OCI-LY7 (cell line): ENCODE results near the gene SYT2. TPM values are rescaled to one million over a fixed set of nuclear protein-coding genes. Genes with fewer than 3 reads are reported as not detected.

Source experiments
- BruUV-seq: library from RNA; stranded (reverse); fragments of 400-500 nt; replicated peaks from 2 replicates; lab custom pipeline; 2021; lab: Mats Ljungman, UMichigan
- CTCF ChIA-PET: fragments of 300-600 bp; sonication (Branson Sonifier 250); formaldehyde crosslinking; loops from one replicate; lab custom pipeline; 2022; ENCODE audit warnings: antibody characterized with exemption; ENCODE audit not compliant: unreplicated experiment; lab: Charles Lee
- POLR2A ChIA-PET: fragments of 300-600 bp; sonication (Branson Sonifier 250); formaldehyde crosslinking; loops from one replicate; lab custom pipeline; 2022; ENCODE audit warnings: antibody characterized with exemption; lab: Charles Lee
- DNase-seq: peaks from one replicate; pipeline ENCODE4 v3.0.0-alpha.2; 2015; ENCODE audit warnings: low spot score
- H2AFZ ChIP-seq: fragments of 200-600 bp; sonication (generic), shearing (Covaris generic); 2 replicates; pipeline ENCODE4 v1.6.1; 2014; ENCODE audit warnings: mild to moderate bottlenecking, antibody characterized with exemption, low read length, moderate library complexity
- H3K27ac ChIP-seq: fragments of 200-600 bp; sonication (generic); 2 replicates; pipeline ENCODE4 v1.5.1; 2014; ENCODE audit warnings: mixed run types, low read depth, mild to moderate bottlenecking, moderate library complexity, low read length, inconsistent platforms; ENCODE audit not compliant: poor library complexity, severe bottlenecking
- H3K36me3 ChIP-seq: fragments of 200-600 bp; sonication (generic); 2 replicates; pipeline ENCODE4 v1.6.1; 2014; ENCODE audit warnings: mild to moderate bottlenecking, antibody characterized with exemption, low read length, moderate library complexity, mixed read lengths; ENCODE audit not compliant: insufficient read depth
- H3K4me1 ChIP-seq: fragments of 200-600 bp; sonication (generic); 2 replicates; pipeline ENCODE4 v1.5.1; 2014; ENCODE audit warnings: mild to moderate bottlenecking, low read length; ENCODE audit not compliant: insufficient read depth, poor library complexity, severe bottlenecking
- H3K4me2 ChIP-seq: fragments of 200-600 bp; sonication (generic); 2 replicates; pipeline ENCODE4 v1.6.1; 2014; ENCODE audit warnings: mild to moderate bottlenecking, low read length
- H3K4me3 ChIP-seq: fragments of 200-600 bp; sonication (generic); 2 replicates; pipeline ENCODE4 v1.5.1; 2014; ENCODE audit warnings: mild to moderate bottlenecking, low read depth, low read length; ENCODE audit not compliant: poor library complexity, severe bottlenecking
- H3K79me2 ChIP-seq: fragments of 200-600 bp; sonication (generic); 2 replicates; pipeline ENCODE4 v1.6.1; 2016; ENCODE audit warnings: low read depth, mild to moderate bottlenecking, low read length, moderate library complexity, mixed read lengths; ENCODE audit not compliant: insufficient read depth
- H3K9me2 ChIP-seq: fragments of 200-600 bp; sonication (generic); 2 replicates; pipeline ENCODE4 v1.6.1; 2016; ENCODE audit warnings: mild to moderate bottlenecking, low read length, mixed read lengths; ENCODE audit not compliant: insufficient read depth
- H3K9me3 ChIP-seq: fragments of 200-600 bp; sonication (generic); 2 replicates; pipeline ENCODE4 v1.6.1; 2014; ENCODE audit warnings: mild to moderate bottlenecking, mixed run types, low read length, mixed read lengths
- H4K20me1 ChIP-seq: fragments of 200-600 bp; sonication (generic); 2 replicates; pipeline ENCODE4 v1.6.1; 2014; ENCODE audit warnings: mild to moderate bottlenecking, antibody characterized with exemption, low read length, moderate library complexity, mixed read lengths; ENCODE audit not compliant: insufficient read depth
- CTCF ChIP-seq: fragments of 200-600 bp; sonication (generic); conservative IDR thresholded peaks from 2 replicates; pipeline ENCODE4 v1.5.1; 2014; ENCODE audit warnings: mild to moderate bottlenecking, antibody characterized with exemption, low read length, moderate library complexity, mixed read lengths
- EZH2phosphoT487 ChIP-seq: fragments of 200-600 bp; sonication (generic); IDR thresholded peaks from 2 replicates; pipeline ENCODE4 v1.6.1; 2018; ENCODE audit warnings: low read depth, borderline replicate concordance, mild to moderate bottlenecking, mixed run types, antibody characterized with exemption, low read length, moderate library complexity, mixed read lengths
- intact Hi-C: fragments of 100-400 bp; cut with micrococcal nuclease; formaldehyde crosslinking; loops from one replicate; pipeline ENCODE4 v1.10.0; 2022; ENCODE audit not compliant: unreplicated experiment
- total RNA-seq, 2 experiments: library from RNA; depleted of rRNA in 1 of 2; stranded (reverse); fragments of >200 nt in 1 of 2; shearing (Covaris generic) in 1 of 2; gene quantifications; 2 replicates each; pipeline ENCODE4 v1.2.3, GENCODE V29; 2014 to 2022

The SYT2 gene
- total RNA-seq, 2 experiments from 2014 or later, result not detected

- Histone ChIP-seq H3K4me2 (no peak overlapping the region), H3K4me3 (no peak overlapping the region), H3K36me3 (no peaks in the 10 kb centered on the region), H3K79me2 (no peaks in the 10 kb centered on the region), H3K9me2 (no peaks in the 10 kb centered on the region), H3K9me3 (no peaks in the 10 kb centered on the region), H3K27ac (no peak overlapping the region), H4K20me1 (no peaks in the 10 kb centered on the region; the same call in 1 of the 2 replicates), H2AFZ (no peak overlapping the region), H3K4me1 (no peaks in the 10 kb centered on the region)
- intact Hi-C loops, result no loop called here
- no TSS peak for BruUV-seq
- POLR2A ChIA-PET, result no interaction called here
- DNase-seq, result no peak
- CTCF ChIA-PET, result no interaction called here
- no peak for TF ChIP-seq CTCF
- TF ChIP-seq EZH2phosphoT487, result no peak
Measured at GRCh38 chr1:202684716-202685115, 25.5 kb downstream of the SYT2 start.

- H3K9me2 ChIP-seq, result no peaks in the 10 kb centered on the region
- intact Hi-C loops, result no loop called here
- BruUV-seq, result no TSS peak
- TF ChIP-seq EZH2phosphoT487 (no peak), CTCF (no peak)
- H4K20me1 ChIP-seq, result no peaks in the 10 kb centered on the region
- ChIA-PET POLR2A (interaction anchor here (0.7 to 0.9 kb wide), 2 partner anchors 21 to 210 kb away, joined by 3 to 8 read pairs; no protein-coding TSS in a partner anchor), CTCF (no interaction called here)
- no peak overlapping the region for H2AFZ ChIP-seq
- H3K4me3 ChIP-seq, result no peak overlapping the region
- H3K79me2 ChIP-seq, result no peaks in the 10 kb centered on the region
- no peaks in the 10 kb centered on the region for H3K9me3 ChIP-seq
- H3K27ac ChIP-seq, result no peak overlapping the region
- no peaks in the 10 kb centered on the region for H3K36me3 ChIP-seq
- no peak overlapping the region for H3K4me2 ChIP-seq
- no peak for DNase-seq
- H3K4me1 ChIP-seq, result no peaks in the 10 kb centered on the region
Measured at GRCh38 chr1:202683029-202683428, 27.2 kb downstream of the SYT2 start.

- Histone ChIP-seq H2AFZ (no peak overlapping the region), H3K36me3 (no peaks in the 10 kb centered on the region), H3K27ac (no peak overlapping the region), H3K9me3 (no peaks in the 10 kb centered on the region), H3K4me3 (no peak overlapping the region), H4K20me1 (no peaks in the 10 kb centered on the region), H3K9me2 (no peaks in the 10 kb centered on the region), H3K4me1 (no peaks in the 10 kb centered on the region), H3K79me2 (no peaks in the 10 kb centered on the region), H3K4me2 (no peak overlapping the region)
- DNase-seq, result no peak
- intact Hi-C loops, result no loop called here
- no peak for TF ChIP-seq EZH2phosphoT487
- no peak for TF ChIP-seq CTCF
- CTCF ChIA-PET, result no interaction called here
- no TSS peak for BruUV-seq
- POLR2A ChIA-PET, result interaction anchor here (0.7 kb wide), 1 partner anchor 209 kb away, joined by 3 read pairs; no protein-coding TSS in a partner anchor
Measured at GRCh38 chr1:202682477-202682876, 27.8 kb downstream of the SYT2 start.
